GM23338 (cell line): Measurements from ENCODE around the gene GLMN. TPM values are rescaled to one million over a fixed set of nuclear protein-coding genes. Genes with fewer than 3 reads are reported as not detected.

Experiments
- ATAC-seq: fragments of 200-7000 bp; cut with Tn5 transposase; 3 replicates; pipeline ENCODE4 v1.9.1; 2020
- DNase-seq: peaks from one replicate; pipeline ENCODE4 v3.0.0-alpha.2; 2015; ENCODE audit warnings: low spot score
- H2AFZ ChIP-seq: fragments of 200-600 bp; sonication (generic); 2 replicates; pipeline ENCODE4 v1.8.0; 2016; ENCODE audit warnings: antibody characterized with exemption, mild to moderate bottlenecking, moderate library complexity
- H3F3A ChIP-seq: fragments of 200-600 bp; sonication (generic); replicated peaks from 2 replicates; pipeline ENCODE4 v1.8.0; 2017; ENCODE audit warnings: antibody characterized with exemption, mixed run types, low read depth
- H3K27ac ChIP-seq: fragments of 200-600 bp; sonication (generic); 2 replicates; pipeline ENCODE4 v1.6.1; 2016; ENCODE audit warnings: low read depth
- H3K27me3 ChIP-seq: fragments of 200-600 bp; sonication (generic); 2 replicates; pipeline ENCODE4 v1.8.0; 2016; ENCODE audit warnings: mild to moderate bottlenecking, mixed run types, moderate library complexity; ENCODE audit not compliant: insufficient read depth
- H3K36me3 ChIP-seq: fragments of 200-600 bp; sonication (generic); 2 replicates; pipeline ENCODE4 v1.8.0; 2016; ENCODE audit warnings: mild to moderate bottlenecking; ENCODE audit not compliant: insufficient read depth
- H3K4me1 ChIP-seq: fragments of 200-600 bp; sonication (generic); 2 replicates; pipeline ENCODE4 v1.8.0; 2016; ENCODE audit warnings: mild to moderate bottlenecking, moderate library complexity; ENCODE audit not compliant: insufficient read depth
- H3K4me2 ChIP-seq: fragments of 200-600 bp; sonication (generic); 2 replicates; pipeline ENCODE4 v1.7.1; 2017; ENCODE audit warnings: mixed run types
- H3K4me3 ChIP-seq: fragments of 200-600 bp; sonication (generic); 2 replicates; pipeline ENCODE4 v1.6.1; 2016; ENCODE audit warnings: mixed run types
- H3K79me2 ChIP-seq: fragments of 200-600 bp; sonication (generic); replicated peaks from 2 replicates; pipeline ENCODE4 v1.8.0; 2017; ENCODE audit warnings: mild to moderate bottlenecking; ENCODE audit not compliant: insufficient read depth
- H3K9me2 ChIP-seq: fragments of 200-600 bp; sonication (generic); 2 replicates; pipeline ENCODE4 v1.8.0; 2017; ENCODE audit not compliant: insufficient read depth
- H4K20me1 ChIP-seq: fragments of 200-600 bp; sonication (generic); replicated peaks from 2 replicates; pipeline ENCODE4 v1.8.0; 2017; ENCODE audit warnings: mild to moderate bottlenecking; ENCODE audit not compliant: insufficient read depth
- H3K27ac Mint-ChIP-seq: 2 replicates; pipeline ENCODE4 v1.8.0; 2020; ENCODE audit warnings: inconsistent platforms, mild to moderate bottlenecking, moderate library complexity, mixed read lengths
- H3K27me3 Mint-ChIP-seq: 3 replicates; pipeline ENCODE4 v1.8.0; 2022; ENCODE audit warnings: low read depth, mild to moderate bottlenecking, moderate library complexity, mixed read lengths, inconsistent platforms; ENCODE audit not compliant: insufficient read depth, poor library complexity
- H3K36me3 Mint-ChIP-seq: 3 replicates; pipeline ENCODE4 v1.8.0; 2021; ENCODE audit warnings: low read depth, mild to moderate bottlenecking, inconsistent platforms, moderate library complexity, mixed read lengths
- H3K4me1 Mint-ChIP-seq: 3 replicates; pipeline ENCODE4 v1.8.0; 2020; ENCODE audit warnings: mild to moderate bottlenecking, inconsistent platforms, mixed read lengths
- H3K4me3 Mint-ChIP-seq: 3 replicates; pipeline ENCODE4 v1.8.0; 2021; ENCODE audit warnings: moderate library complexity, mild to moderate bottlenecking, inconsistent platforms, mixed read lengths
- H3K9me3 Mint-ChIP-seq: 3 replicates; pipeline ENCODE4 v1.8.0; 2020; ENCODE audit warnings: moderate library complexity, mild to moderate bottlenecking, inconsistent platforms, mixed read lengths
- JUNB ChIP-seq: IDR thresholded peaks from one replicate; pipeline ENCODE4 v1.6.1; 2016; ENCODE audit warnings: antibody characterized with exemption; ENCODE audit not compliant: unreplicated experiment
- NANOG ChIP-seq: IDR thresholded peaks from 2 replicates; pipeline ENCODE4 v1.6.1; 2016; ENCODE audit warnings: antibody characterized with exemption, borderline replicate concordance
- POLR2AphosphoS5 ChIP-seq: IDR thresholded peaks from 2 replicates; pipeline ENCODE4 v1.6.1; 2016; ENCODE audit warnings: antibody characterized with exemption, low read depth
- STAT1 ChIP-seq: IDR thresholded peaks from one replicate; pipeline ENCODE4 v1.6.1; 2016; ENCODE audit warnings: antibody characterized with exemption; ENCODE audit not compliant: unreplicated experiment
- polyA plus RNA-seq: library from polyadenylated mRNA; unstranded; fragments of >200 nt; fragmentation: Nextera tagmentation; extraction: Ambion mirVana; gene quantifications from 2 replicates; pipeline ENCODE4 v1.2.1, GENCODE V29; 2016
- total RNA-seq: library from RNA; depleted of rRNA; stranded (reverse); fragments of >200 nt; shearing (Covaris generic); gene quantifications from 2 replicates; pipeline ENCODE4 v1.2.3, GENCODE V29; 2014
- TF ChIP-seq, protein P1 (sequence below), 2 experiments: fragments of 200-600 bp in 1 of 2; sonication (generic) in 1 of 2; conservative IDR thresholded peaks; 2 replicates each; pipeline versions ENCODE4 v1.5.1 to v1.6.1; 2016 to 2017; ENCODE audit warnings: antibody characterized with exemption in 2 of 2, low read depth in 2 of 2, mild to moderate bottlenecking in 2 of 2, moderate library complexity in 1 of 2
- TF ChIP-seq, protein P2 (sequence below): IDR thresholded peaks from 2 replicates; pipeline ENCODE4 v1.6.1; 2016; ENCODE audit warnings: antibody characterized with exemption
- TF ChIP-seq, protein P3 (sequence below): fragments of 250-450 bp; sonication (Bioruptor Pico); IDR thresholded peaks from 2 replicates; pipeline ENCODE4 v1.5.0; 2020; ENCODE audit warnings: mild to moderate bottlenecking, moderate library complexity

The GLMN gene
- total and polyA plus RNA-seq, 2 experiments from 2014 or later, result 36.8 to 49.9 TPM

DNA sequence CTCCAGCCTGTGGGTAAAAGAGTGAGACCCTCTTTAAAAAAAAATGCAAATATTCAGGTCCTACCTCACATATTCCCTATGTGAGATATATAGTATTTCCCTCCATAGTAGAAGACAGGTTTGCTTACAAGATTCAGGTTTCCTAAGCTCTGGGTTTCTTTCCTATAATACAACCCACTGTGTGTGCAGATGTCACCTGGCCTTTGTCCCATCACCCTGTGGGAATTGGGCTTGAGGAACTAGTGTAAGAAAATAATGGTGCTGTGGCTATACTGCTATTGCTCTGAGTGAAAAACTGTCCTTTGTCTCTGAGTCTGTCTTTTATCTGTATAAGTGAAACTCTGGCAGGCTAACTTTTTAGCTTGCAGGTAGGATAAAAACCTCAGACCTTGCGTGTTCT, 68.1 kb downstream of the GLMN start (continued):
- TF ChIP-seq, protein P1, sequence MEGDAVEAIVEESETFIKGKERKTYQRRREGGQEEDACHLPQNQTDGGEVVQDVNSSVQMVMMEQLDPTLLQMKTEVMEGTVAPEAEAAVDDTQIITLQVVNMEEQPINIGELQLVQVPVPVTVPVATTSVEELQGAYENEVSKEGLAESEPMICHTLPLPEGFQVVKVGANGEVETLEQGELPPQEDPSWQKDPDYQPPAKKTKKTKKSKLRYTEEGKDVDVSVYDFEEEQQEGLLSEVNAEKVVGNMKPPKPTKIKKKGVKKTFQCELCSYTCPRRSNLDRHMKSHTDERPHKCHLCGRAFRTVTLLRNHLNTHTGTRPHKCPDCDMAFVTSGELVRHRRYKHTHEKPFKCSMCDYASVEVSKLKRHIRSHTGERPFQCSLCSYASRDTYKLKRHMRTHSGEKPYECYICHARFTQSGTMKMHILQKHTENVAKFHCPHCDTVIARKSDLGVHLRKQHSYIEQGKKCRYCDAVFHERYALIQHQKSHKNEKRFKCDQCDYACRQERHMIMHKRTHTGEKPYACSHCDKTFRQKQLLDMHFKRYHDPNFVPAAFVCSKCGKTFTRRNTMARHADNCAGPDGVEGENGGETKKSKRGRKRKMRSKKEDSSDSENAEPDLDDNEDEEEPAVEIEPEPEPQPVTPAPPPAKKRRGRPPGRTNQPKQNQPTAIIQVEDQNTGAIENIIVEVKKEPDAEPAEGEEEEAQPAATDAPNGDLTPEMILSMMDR (conservative IDR thresholded peaks at IDR 0.05; ENCODE audit: low read depth in 2 of 2), result no peak
- no peak for TF ChIP-seq JUNB

DNA sequence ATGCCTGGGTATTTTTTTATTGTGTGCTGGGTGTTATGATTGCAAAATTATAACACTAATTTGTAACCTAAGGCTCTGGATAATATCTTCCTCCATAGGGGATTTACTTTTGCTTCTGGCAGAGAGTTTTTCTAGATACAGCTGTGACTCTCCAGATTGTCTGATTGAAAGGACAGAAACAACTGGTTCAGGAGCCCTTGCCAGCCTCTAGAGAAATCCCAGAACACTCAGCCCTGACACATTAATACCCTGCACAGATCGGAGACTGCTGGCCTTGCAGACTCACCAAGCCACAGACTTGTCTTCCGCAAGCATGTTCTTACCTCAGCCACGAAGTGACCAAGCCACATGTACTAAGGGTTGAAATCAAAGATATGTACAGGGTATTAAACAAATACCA, 70.4 kb downstream of the GLMN start:
- H3K27me3 ChIP-seq, result no peaks in the 10 kb centered on the region
- Mint-ChIP-seq H3K36me3 (no peaks in the 10 kb centered on the region), H3K4me1 (peaks cover 6% of the 10 kb centered on the region; the same call in 1 of the 3 replicates), H3K27me3 (no peaks in the 10 kb centered on the region), H3K27ac (no peak overlapping the region), H3K9me3 (no peaks in the 10 kb centered on the region; the same call in 1 of the 3 replicates), H3K4me3 (no peak overlapping the region)
- H3K4me2 ChIP-seq, result no peak overlapping the region
- DNase-seq, result no peak
- ATAC-seq, result no peak
- no peaks in the 10 kb centered on the region for H3K36me3 ChIP-seq
- no peaks in the 10 kb centered on the region for H3K9me2 ChIP-seq
- H2AFZ ChIP-seq, result no peak overlapping the region
- 0 out of 2 replicates have a peak, but pooled peaks cover 6% of the 10 kb centered on the region for H3K4me1 ChIP-seq
- no peaks in the 10 kb centered on the region for H4K20me1 ChIP-seq
- no peak overlapping the region for H3K4me3 ChIP-seq
- H3F3A ChIP-seq, result no peaks in the 10 kb centered on the region
- TF ChIP-seq, protein P2, sequence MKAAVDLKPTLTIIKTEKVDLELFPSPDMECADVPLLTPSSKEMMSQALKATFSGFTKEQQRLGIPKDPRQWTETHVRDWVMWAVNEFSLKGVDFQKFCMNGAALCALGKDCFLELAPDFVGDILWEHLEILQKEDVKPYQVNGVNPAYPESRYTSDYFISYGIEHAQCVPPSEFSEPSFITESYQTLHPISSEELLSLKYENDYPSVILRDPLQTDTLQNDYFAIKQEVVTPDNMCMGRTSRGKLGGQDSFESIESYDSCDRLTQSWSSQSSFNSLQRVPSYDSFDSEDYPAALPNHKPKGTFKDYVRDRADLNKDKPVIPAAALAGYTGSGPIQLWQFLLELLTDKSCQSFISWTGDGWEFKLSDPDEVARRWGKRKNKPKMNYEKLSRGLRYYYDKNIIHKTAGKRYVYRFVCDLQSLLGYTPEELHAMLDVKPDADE, result no peak
- TF ChIP-seq NANOG (no peak), STAT1 (no peak), POLR2AphosphoS5 (no peak)
- TF ChIP-seq, protein P3, sequence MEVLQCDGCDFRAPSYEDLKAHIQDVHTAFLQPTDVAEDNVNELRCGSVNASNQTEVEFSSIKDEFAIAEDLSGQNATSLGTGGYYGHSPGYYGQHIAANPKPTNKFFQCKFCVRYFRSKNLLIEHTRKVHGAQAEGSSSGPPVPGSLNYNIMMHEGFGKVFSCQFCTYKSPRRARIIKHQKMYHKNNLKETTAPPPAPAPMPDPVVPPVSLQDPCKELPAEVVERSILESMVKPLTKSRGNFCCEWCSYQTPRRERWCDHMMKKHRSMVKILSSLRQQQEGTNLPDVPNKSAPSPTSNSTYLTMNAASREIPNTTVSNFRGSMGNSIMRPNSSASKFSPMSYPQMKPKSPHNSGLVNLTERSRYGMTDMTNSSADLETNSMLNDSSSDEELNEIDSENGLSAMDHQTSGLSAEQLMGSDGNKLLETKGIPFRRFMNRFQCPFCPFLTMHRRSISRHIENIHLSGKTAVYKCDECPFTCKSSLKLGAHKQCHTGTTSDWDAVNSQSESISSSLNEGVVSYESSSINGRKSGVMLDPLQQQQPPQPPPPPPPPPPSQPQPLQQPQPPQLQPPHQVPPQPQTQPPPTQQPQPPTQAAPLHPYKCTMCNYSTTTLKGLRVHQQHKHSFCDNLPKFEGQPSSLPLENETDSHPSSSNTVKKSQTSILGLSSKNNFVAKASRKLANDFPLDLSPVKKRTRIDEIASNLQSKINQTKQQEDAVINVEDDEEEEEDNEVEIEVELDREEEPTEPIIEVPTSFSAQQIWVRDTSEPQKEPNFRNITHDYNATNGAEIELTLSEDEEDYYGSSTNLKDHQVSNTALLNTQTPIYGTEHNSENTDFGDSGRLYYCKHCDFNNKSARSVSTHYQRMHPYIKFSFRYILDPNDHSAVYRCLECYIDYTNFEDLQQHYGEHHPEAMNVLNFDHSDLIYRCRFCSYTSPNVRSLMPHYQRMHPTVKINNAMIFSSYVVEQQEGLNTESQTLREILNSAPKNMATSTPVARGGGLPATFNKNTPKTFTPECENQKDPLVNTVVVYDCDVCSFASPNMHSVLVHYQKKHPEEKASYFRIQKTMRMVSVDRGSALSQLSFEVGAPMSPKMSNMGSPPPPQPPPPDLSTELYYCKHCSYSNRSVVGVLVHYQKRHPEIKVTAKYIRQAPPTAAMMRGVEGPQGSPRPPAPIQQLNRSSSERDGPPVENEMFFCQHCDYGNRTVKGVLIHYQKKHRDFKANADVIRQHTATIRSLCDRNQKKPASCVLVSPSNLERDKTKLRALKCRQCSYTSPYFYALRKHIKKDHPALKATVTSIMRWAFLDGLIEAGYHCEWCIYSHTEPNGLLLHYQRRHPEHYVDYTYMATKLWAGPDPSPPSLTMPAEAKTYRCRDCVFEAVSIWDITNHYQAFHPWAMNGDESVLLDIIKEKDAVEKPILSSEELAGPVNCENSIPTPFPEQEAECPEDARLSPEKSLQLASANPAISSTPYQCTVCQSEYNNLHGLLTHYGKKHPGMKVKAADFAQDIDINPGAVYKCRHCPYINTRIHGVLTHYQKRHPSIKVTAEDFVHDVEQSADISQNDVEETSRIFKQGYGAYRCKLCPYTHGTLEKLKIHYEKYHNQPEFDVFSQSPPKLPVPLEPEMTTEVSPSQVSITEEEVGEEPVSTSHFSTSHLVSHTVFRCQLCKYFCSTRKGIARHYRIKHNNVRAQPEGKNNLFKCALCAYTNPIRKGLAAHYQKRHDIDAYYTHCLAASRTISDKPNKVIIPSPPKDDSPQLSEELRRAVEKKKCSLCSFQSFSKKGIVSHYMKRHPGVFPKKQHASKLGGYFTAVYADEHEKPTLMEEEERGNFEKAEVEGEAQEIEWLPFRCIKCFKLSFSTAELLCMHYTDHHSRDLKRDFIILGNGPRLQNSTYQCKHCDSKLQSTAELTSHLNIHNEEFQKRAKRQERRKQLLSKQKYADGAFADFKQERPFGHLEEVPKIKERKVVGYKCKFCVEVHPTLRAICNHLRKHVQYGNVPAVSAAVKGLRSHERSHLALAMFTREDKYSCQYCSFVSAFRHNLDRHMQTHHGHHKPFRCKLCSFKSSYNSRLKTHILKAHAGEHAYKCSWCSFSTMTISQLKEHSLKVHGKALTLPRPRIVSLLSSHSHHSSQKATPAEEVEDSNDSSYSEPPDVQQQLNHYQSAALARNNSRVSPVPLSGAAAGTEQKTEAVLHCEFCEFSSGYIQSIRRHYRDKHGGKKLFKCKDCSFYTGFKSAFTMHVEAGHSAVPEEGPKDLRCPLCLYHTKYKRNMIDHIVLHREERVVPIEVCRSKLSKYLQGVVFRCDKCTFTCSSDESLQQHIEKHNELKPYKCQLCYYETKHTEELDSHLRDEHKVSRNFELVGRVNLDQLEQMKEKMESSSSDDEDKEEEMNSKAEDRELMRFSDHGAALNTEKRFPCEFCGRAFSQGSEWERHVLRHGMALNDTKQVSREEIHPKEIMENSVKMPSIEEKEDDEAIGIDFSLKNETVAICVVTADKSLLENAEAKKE (CRISPR knock-in tag), result no peak
- H3K79me2 ChIP-seq, result no peaks in the 10 kb centered on the region
- H3K27ac ChIP-seq, result no peak overlapping the region
